Naive thymus-derived CD4-positive, alpha-beta T cell (primary cell): ENCODE results near the gene KIF20B. TPM values are rescaled to one million over a fixed set of nuclear protein-coding genes. Genes with fewer than 3 reads are reported as not detected.

ENCODE experiments used
- ATAC-seq: fragments of 150-1000 bp; cut with Tn5 transposase; 2 replicates; pipeline ENCODE4 v1.10.0; 2021; ENCODE audit warnings: mild to moderate bottlenecking, moderate library complexity
- CTCF ChIA-PET: fragments of 350-600 bp; sonication (Branson Sonifier 250); formaldehyde crosslinking; loops from one replicate; lab custom pipeline; 2021; ENCODE audit warnings: antibody characterized with exemption; lab: Charles Lee
- POLR2A ChIA-PET: fragments of 350-600 bp; sonication (Branson Sonifier 250); formaldehyde crosslinking; loops from one replicate; lab custom pipeline; 2021; ENCODE audit warnings: antibody characterized with exemption, inconsistent platforms; lab: Charles Lee
- DNase-seq, 9 donors: peaks; one replicate each; pipeline versions ENCODE4 v3.0.0 to v3.0.0-alpha.2; 2020 to 2022; ENCODE audit warnings: mixed read lengths in 1 of 9
- H3K27ac ChIP-seq: one replicate; pipeline ENCODE4 v1.7.0; 2013; ENCODE audit warnings: mild to moderate bottlenecking, low read depth, low read length, moderate library complexity
- H3K27me3 ChIP-seq, 2 donors: one replicate each; pipeline ENCODE4 v1.7.0; 2013; ENCODE audit warnings: low read length in 2 of 2, mild to moderate bottlenecking in 2 of 2, moderate library complexity in 2 of 2; ENCODE audit not compliant: control insufficient read depth in 2 of 2, insufficient read depth in 2 of 2
- H3K36me3 ChIP-seq, 3 experiments: 1 replicate in 2 of 3; 2 replicates in 1 of 3; pipeline ENCODE4 v1.7.0; 2013; ENCODE audit warnings: low read length in 3 of 3, mild to moderate bottlenecking in 3 of 3, moderate library complexity in 1 of 3; ENCODE audit not compliant: insufficient read depth in 3 of 3, control insufficient read depth in 2 of 3
- H3K4me1 ChIP-seq, 2 donors: one replicate each; pipeline ENCODE4 v1.7.0; 2013; ENCODE audit warnings: low read length in 2 of 2, mild to moderate bottlenecking in 2 of 2, moderate library complexity in 1 of 2; ENCODE audit not compliant: control insufficient read depth in 2 of 2, insufficient read depth in 2 of 2
- H3K4me3 ChIP-seq: 2 replicates; pipeline ENCODE4 v1.7.0; 2013; ENCODE audit warnings: mild to moderate bottlenecking, low read length
- H3K9me3 ChIP-seq, 3 experiments: 1 replicate in 2 of 3; 2 replicates in 1 of 3; pipeline ENCODE4 v1.7.0; 2013; ENCODE audit warnings: low read length in 3 of 3; ENCODE audit not compliant: control insufficient read depth in 2 of 3
- H3K27ac Mint-ChIP-seq, 9 donors: one replicate each; pipeline ENCODE4 v1.8.0; 2020 to 2022; ENCODE audit warnings: mixed read lengths in 9 of 9, mild to moderate bottlenecking in 8 of 9, moderate library complexity in 5 of 9, inconsistent platforms in 2 of 9
- H3K27me3 Mint-ChIP-seq, 5 donors: one replicate each; pipeline ENCODE4 v1.8.0; 2021 to 2022; ENCODE audit warnings: mixed read lengths in 5 of 5, mild to moderate bottlenecking in 1 of 5
- H3K36me3 Mint-ChIP-seq, 5 donors: one replicate each; pipeline ENCODE4 v1.8.0; 2020 to 2022; ENCODE audit warnings: mixed read lengths in 5 of 5, mild to moderate bottlenecking in 3 of 5, inconsistent platforms in 1 of 5
- H3K4me1 Mint-ChIP-seq, 7 donors: one replicate each; pipeline ENCODE4 v1.8.0; 2020 to 2022; ENCODE audit warnings: mixed read lengths in 7 of 7, mild to moderate bottlenecking in 3 of 7, inconsistent platforms in 1 of 7
- H3K4me3 Mint-ChIP-seq, 10 donors: one replicate each; pipeline ENCODE4 v1.8.0; 2020 to 2022; ENCODE audit warnings: mild to moderate bottlenecking in 10 of 10, mixed read lengths in 10 of 10, moderate library complexity in 6 of 10, inconsistent platforms in 2 of 10
- H3K9me3 Mint-ChIP-seq, 11 donors: one replicate each; pipeline ENCODE4 v1.8.0; 2020 to 2022; ENCODE audit warnings: mixed read lengths in 11 of 11, mild to moderate bottlenecking in 4 of 11, inconsistent platforms in 1 of 11, moderate library complexity in 1 of 11
- intact Hi-C, 2 donors: fragments of 100-400 bp; cut with micrococcal nuclease; formaldehyde crosslinking; loops; one replicate each; pipeline ENCODE4 v1.15.1; 2023
- polyA plus RNA-seq, 2 donors: library from polyadenylated mRNA; unstranded; fragments of 300-500 nt; fragmentation: Illumina TruSeq; gene quantifications; one replicate each; pipeline ENCODE4 v1.2.3, GENCODE V29; 2021
- total RNA-seq, 6 experiments: library from RNA in 5 of 6; stranded (reverse) in 5 of 6; gene quantifications; 1 replicate in 5 of 6; 2 replicates in 1 of 6; pipeline ENCODE4 v1.2.3 and lab custom pipeline; 2021 to 2026

The KIF20B gene
- total and polyA plus RNA-seq, 7 experiments from 2014 or later, result 14.5 to 49.0 (median 20.1) TPM

- H3K27me3 ChIP-seq, result no peaks in the 10 kb centered on the region
- Mint-ChIP-seq H3K4me1 (peaks cover 6 to 27% (median 9%) of the 10 kb centered on the region in 7 donors), H3K4me3 (no peak overlapping the region), H3K9me3 (no peaks in the 10 kb centered on the region), H3K27ac (no peak overlapping the region), H3K36me3 (peaks cover 4 to 24% (median 14%) of the 10 kb centered on the region in 5 donors), H3K27me3 (no peaks in the 10 kb centered on the region)
- ChIA-PET CTCF (interaction anchor here (0.6 to 0.7 kb wide), 3 partner anchors 32 to 1295 kb away, joined by 3 to 5 read pairs (median 4); no protein-coding TSS in a partner anchor), POLR2A (interaction anchor here (0.6 to 2.2 kb wide), 2 partner anchors 9 to 883 kb away, joined by 3 to 6 read pairs; partner anchors contain the start of gene KIF20B)
- no peaks in the 10 kb centered on the region for H3K4me1 ChIP-seq
- no peak overlapping the region for H3K27ac ChIP-seq
- no peak overlapping the region for H3K4me3 ChIP-seq
- peaks cover 0 to 4% (median 0%) of the 10 kb centered on the region in 3 experiments for H3K36me3 ChIP-seq
- intact Hi-C loops, result no loop called here
- H3K9me3 ChIP-seq, result no peaks in the 10 kb centered on the region
- ATAC-seq (no peak), DNase-seq (no peak)
Observed at GRCh38 chr10:89710753-89711152, 9.4 kb downstream of the KIF20B start.

- Histone ChIP-seq H3K9me3 (no peaks in the 10 kb centered on the region), H3K4me3 (no peak overlapping the region), H3K4me1 (no peaks in the 10 kb centered on the region), H3K27me3 (no peaks in the 10 kb centered on the region), H3K36me3 (peaks cover 0 to under 1% (median 0%) of the 10 kb centered on the region in 3 experiments), H3K27ac (no peak overlapping the region)
- no peak overlapping the region for H3K4me3 Mint-ChIP-seq
- peaks cover 0 to 25% (median 0%) of the 10 kb centered on the region in 7 donors for H3K4me1 Mint-ChIP-seq
- H3K36me3 Mint-ChIP-seq, result peaks cover 7 to 50% (median 19%) of the 10 kb centered on the region in 5 donors
- DNase-seq, result no peak
- H3K27me3 Mint-ChIP-seq, result no peaks in the 10 kb centered on the region
- intact Hi-C loops, result no loop called here
- ChIA-PET CTCF (no interaction called here), POLR2A (interaction anchor here (0.7 kb wide), 1 partner anchor 33 kb away, joined by 3 read pairs; the partner anchor contains the start of gene KIF20B)
- H3K27ac Mint-ChIP-seq, result no peak overlapping the region
- no peaks in the 10 kb centered on the region for H3K9me3 Mint-ChIP-seq
- ATAC-seq, result no peak
Observed at GRCh38 chr10:89734616-89735015, 33.2 kb downstream of the KIF20B start.

GRCh38 chr10:89738551-89739209 is 37.3 kb downstream of the KIF20B start:
- DNase-seq (no peak), ATAC-seq (peak; percentile 54)
- Histone ChIP-seq H3K36me3 (no peaks in the 10 kb centered on the region), H3K4me1 (no peaks in the 10 kb centered on the region), H3K4me3 (no peak overlapping the region), H3K27ac (no peak overlapping the region), H3K27me3 (no peaks in the 10 kb centered on the region), H3K9me3 (no peaks in the 10 kb centered on the region)
- no peaks in the 10 kb centered on the region for H3K9me3 Mint-ChIP-seq
- CTCF ChIA-PET, result no interaction called here
- peaks cover 0 to 31% (median 17%) of the 10 kb centered on the region in 5 donors for H3K36me3 Mint-ChIP-seq
- peaks cover 0 to 47% (median 0%) of the 10 kb centered on the region in 7 donors for H3K4me1 Mint-ChIP-seq
- peak overlapping the region in 1 of 9 donors; percentile 90 for H3K27ac Mint-ChIP-seq
- intact Hi-C loops, result loop anchor here in 1 of 2 donors (2.0 kb wide), 1 partner anchor 38 kb away; the partner anchor contains the start of gene KIF20B
- H3K4me3 Mint-ChIP-seq, result peak overlapping the region in 1 of 10 donors; percentile 77
- POLR2A ChIA-PET, result interaction anchor here (0.7 kb wide), 1 partner anchor 148 kb away, joined by 4 read pairs; no protein-coding TSS in a partner anchor
- no peaks in the 10 kb centered on the region for H3K27me3 Mint-ChIP-seq

- Histone ChIP-seq H3K36me3 (peaks cover 0 to 6% (median 0%) of the 10 kb centered on the region in 3 experiments), H3K9me3 (no peaks in the 10 kb centered on the region), H3K27me3 (no peaks in the 10 kb centered on the region), H3K4me1 (no peaks in the 10 kb centered on the region), H3K27ac (no peak overlapping the region), H3K4me3 (no peak overlapping the region)
- Mint-ChIP-seq H3K27me3 (no peaks in the 10 kb centered on the region), H3K27ac (peak overlapping the region in 1 of 9 donors; percentile 46), H3K36me3 (peaks cover 0 to 35% (median 30%) of the 10 kb centered on the region in 5 donors), H3K4me1 (peaks cover 0 to 47% (median 0%) of the 10 kb centered on the region in 7 donors), H3K9me3 (no peaks in the 10 kb centered on the region), H3K4me3 (peak overlapping the region in 1 of 10 donors; percentile 53)
- POLR2A ChIA-PET, result no interaction called here
- intact Hi-C loops, result no loop called here
- ATAC-seq, result no peak
- no peak for DNase-seq
- CTCF ChIA-PET, result no interaction called here
Observed at GRCh38 chr10:89741126-89741762, 39.9 kb downstream of the KIF20B start.

DNA sequence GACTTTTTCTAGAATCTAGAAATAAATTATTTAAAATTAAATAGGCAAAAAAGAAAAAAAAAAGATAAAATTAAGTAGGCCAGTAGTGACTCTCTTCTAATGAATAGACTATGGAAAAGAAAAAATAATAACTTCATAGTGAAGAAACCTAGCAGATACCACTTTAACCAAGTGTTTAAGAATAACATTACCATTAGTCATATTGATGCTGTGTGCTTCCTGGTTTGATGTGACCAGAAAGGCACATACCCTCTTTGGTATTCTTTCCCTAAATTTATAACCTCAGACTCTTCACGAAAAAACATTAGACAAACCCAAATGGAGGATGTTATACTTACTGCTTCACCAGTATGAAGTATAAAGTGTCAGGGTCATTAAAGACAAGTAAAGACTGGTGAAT is 42.6 kb downstream of the KIF20B start:
- H3K27me3 Mint-ChIP-seq, result no peaks in the 10 kb centered on the region
- no peak for DNase-seq
- POLR2A ChIA-PET, result no interaction called here
- intact Hi-C loops, result no loop called here
- no peaks in the 10 kb centered on the region for H3K27me3 ChIP-seq
- peaks cover 0 to 11% (median 0%) of the 10 kb centered on the region in 3 experiments for H3K36me3 ChIP-seq
- H3K36me3 Mint-ChIP-seq, result peaks cover 3 to 38% (median 26%) of the 10 kb centered on the region in 5 donors
- CTCF ChIA-PET, result no interaction called here
- H3K9me3 ChIP-seq, result no peaks in the 10 kb centered on the region
- no peak overlapping the region for H3K4me3 Mint-ChIP-seq
- ATAC-seq, result no peak
- H3K4me1 Mint-ChIP-seq, result peaks cover 0 to 27% (median 0%) of the 10 kb centered on the region in 7 donors
- H3K27ac ChIP-seq, result no peak overlapping the region
- H3K4me3 ChIP-seq, result no peak overlapping the region
- no peaks in the 10 kb centered on the region for H3K4me1 ChIP-seq
- no peaks in the 10 kb centered on the region for H3K9me3 Mint-ChIP-seq
- no peak overlapping the region for H3K27ac Mint-ChIP-seq

DNA sequence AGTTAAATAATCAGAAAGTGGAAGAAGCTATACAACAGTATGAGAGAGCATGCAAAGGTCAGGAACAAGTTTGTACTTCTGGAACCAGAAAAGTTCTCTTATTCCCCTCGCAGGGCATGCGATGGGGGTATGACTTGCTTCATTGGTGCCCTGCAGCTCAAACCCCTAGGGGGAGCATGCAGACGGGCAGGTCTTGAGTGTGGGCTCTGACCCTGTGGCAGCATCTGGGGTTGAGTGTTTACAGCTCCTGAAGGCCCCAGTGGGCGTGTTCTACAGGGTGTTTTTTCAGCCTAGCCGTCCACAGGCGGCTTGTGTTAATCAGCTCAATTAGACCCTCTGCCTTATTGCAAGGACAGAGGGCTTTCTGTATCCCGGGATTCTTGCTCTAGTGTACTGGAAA is 44.5 kb downstream of the KIF20B start:
- no peaks in the 10 kb centered on the region for H3K9me3 ChIP-seq
- no peak overlapping the region for H3K4me3 Mint-ChIP-seq
- intact Hi-C loops, result no loop called here
- CTCF ChIA-PET, result no interaction called here
- H3K27me3 Mint-ChIP-seq, result no peaks in the 10 kb centered on the region
- H3K36me3 ChIP-seq, result peaks cover 0 to 11% (median 0%) of the 10 kb centered on the region in 3 experiments
- DNase-seq (no peak), ATAC-seq (no peak)
- H3K4me3 ChIP-seq, result no peak overlapping the region
- H3K27me3 ChIP-seq, result no peaks in the 10 kb centered on the region
- no peaks in the 10 kb centered on the region for H3K4me1 ChIP-seq
- H3K27ac ChIP-seq, result no peak overlapping the region
- H3K9me3 Mint-ChIP-seq, result no peaks in the 10 kb centered on the region
- peaks cover 3 to 38% (median 26%) of the 10 kb centered on the region in 5 donors for H3K36me3 Mint-ChIP-seq
- peaks cover 0 to 15% (median 0%) of the 10 kb centered on the region in 7 donors for H3K4me1 Mint-ChIP-seq
- POLR2A ChIA-PET, result no interaction called here
- no peak overlapping the region for H3K27ac Mint-ChIP-seq
